Left ventricle myocardium inferior (tissue), 1 donor: ENCODE data around the gene TRAPPC1. TPM values are rescaled to one million over a fixed set of nuclear protein-coding genes. Genes with fewer than 3 reads are reported as not detected.

ENCODE experiments used
- DNase-seq: peaks from one replicate; pipeline ENCODE4 v3.0.0-alpha.2; 2020
- H3K27ac ChIP-seq: fragments of 200-600 bp; replicated peaks from 2 replicates; pipeline ENCODE4 v1.8.0; 2021
- H3K27me3 ChIP-seq: fragments of 200-600 bp; 2 replicates; pipeline ENCODE4 v1.8.0; 2021; ENCODE audit warnings: low read depth
- H3K36me3 ChIP-seq: fragments of 200-600 bp; 2 replicates; pipeline ENCODE4 v1.8.0; 2021
- H3K4me1 ChIP-seq: fragments of 200-600 bp; 2 replicates; pipeline ENCODE4 v1.8.0; 2021
- H3K4me3 ChIP-seq: fragments of 200-600 bp; 2 replicates; pipeline ENCODE4 v1.8.0; 2021; ENCODE audit warnings: mild to moderate bottlenecking, moderate library complexity
- H3K9me3 ChIP-seq: fragments of 200-600 bp; replicated peaks from 2 replicates; pipeline ENCODE4 v1.8.0; 2021
- intact Hi-C: fragments of 100-400 bp; cut with micrococcal nuclease; formaldehyde crosslinking; loops from one replicate; pipeline ENCODE4 v1.11.0; 2022
- long read RNA-seq: library from polyadenylated mRNA; unstranded; transcript quantifications from one replicate; pipeline ENCODE4 v2.0.0, GENCODE V29; 2021
- total RNA-seq: library from RNA; stranded (reverse); fragmentation: NEBNext Ultra II Directional; extraction: Animal tissue kit (Norgen Biotek cat#: 25700); gene quantifications from one replicate; pipeline ENCODE4 v1.2.1, GENCODE V29; 2021
- TF ChIP-seq, protein P1 (sequence below): fragments of 200-600 bp; IDR thresholded peaks from 2 replicates; pipeline ENCODE4 v1.8.0; 2021; ENCODE audit warnings: antibody characterized with exemption, mild to moderate bottlenecking, borderline replicate concordance
- donor health status: DM: no; HTN: yes; CAD: no; lungs with severe emphysema.

The TRAPPC1 gene, protein sequence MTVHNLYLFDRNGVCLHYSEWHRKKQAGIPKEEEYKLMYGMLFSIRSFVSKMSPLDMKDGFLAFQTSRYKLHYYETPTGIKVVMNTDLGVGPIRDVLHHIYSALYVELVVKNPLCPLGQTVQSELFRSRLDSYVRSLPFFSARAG
- 111 TPM for total RNA-seq
- long read RNA-seq, transcript TRAPPC1-201 (4 exons, 811 nt), result major isoform, 23 of 26 reads
- long read RNA-seq, partial matches to known transcripts, result 0 of 26 reads
- long read RNA-seq, other reads (novel, unspliced or antisense), result 1 of 26 reads

DNA sequence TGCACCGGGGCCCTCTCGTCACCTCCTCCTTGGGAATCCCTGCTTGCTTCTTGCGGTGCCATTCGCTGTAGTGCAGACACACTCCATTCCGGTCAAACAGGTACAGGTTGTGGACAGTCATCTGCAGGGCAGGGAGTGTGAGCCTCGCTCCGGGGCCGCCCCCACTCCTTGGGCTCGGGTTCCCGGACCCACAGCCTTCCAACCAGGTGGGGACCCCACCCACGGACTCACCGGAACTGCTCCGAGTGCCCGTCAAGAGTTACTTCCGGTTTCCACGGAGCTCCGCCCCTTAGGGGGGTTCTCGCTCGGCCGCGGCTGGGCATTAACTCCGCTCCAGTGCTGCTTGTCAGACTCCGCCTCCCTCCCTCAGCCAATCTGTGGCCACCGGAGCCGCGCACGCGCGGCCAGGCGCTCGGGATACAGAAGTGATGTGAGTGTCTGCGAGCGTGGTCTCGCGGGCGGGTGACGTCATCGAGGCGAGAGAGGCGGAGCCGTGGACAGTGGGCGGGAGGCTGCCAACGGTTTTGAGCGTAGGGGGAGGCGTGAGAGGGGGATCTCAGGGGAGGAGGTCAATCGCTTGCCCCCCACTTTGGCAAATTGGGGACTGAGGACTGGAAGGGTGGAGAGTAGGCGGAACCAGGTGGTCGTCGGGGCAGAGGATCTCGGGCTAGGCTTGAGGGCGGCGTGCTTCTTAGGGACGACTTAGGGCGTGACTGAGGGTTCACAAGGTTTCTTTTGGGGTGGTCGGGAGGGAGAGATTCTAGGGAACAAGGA, at the start of gene TRAPPC1, which contains the start of gene CNTROB:
Gene TRAPPC1, minus strand, starts transcription at position 238 of the 774 bp plus-strand sequence. Its CDS starts 117 bp downstream, at position 121.
Gene CNTROB, plus strand, starts transcription at position 498 of the 774 bp plus-strand sequence. CDS start 874 bp downstream, outside the sequence.
- Histone ChIP-seq H3K4me3 (peak within 1 kb of the TSS; percentile 89), H3K27ac (peak within 1 kb of the TSS; percentile 85), H3K36me3 (peaks cover 25% of the 10 kb centered on the region), H3K4me1 (peaks cover 31% of the 10 kb centered on the region), H3K27me3 (no peaks in the 10 kb centered on the region), H3K9me3 (no peaks in the 10 kb centered on the region)
- DNase-seq, result peak; percentile 100
- intact Hi-C loops, result no loop called here
- TF ChIP-seq, protein P1, sequence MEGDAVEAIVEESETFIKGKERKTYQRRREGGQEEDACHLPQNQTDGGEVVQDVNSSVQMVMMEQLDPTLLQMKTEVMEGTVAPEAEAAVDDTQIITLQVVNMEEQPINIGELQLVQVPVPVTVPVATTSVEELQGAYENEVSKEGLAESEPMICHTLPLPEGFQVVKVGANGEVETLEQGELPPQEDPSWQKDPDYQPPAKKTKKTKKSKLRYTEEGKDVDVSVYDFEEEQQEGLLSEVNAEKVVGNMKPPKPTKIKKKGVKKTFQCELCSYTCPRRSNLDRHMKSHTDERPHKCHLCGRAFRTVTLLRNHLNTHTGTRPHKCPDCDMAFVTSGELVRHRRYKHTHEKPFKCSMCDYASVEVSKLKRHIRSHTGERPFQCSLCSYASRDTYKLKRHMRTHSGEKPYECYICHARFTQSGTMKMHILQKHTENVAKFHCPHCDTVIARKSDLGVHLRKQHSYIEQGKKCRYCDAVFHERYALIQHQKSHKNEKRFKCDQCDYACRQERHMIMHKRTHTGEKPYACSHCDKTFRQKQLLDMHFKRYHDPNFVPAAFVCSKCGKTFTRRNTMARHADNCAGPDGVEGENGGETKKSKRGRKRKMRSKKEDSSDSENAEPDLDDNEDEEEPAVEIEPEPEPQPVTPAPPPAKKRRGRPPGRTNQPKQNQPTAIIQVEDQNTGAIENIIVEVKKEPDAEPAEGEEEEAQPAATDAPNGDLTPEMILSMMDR, result no peak

DNA sequence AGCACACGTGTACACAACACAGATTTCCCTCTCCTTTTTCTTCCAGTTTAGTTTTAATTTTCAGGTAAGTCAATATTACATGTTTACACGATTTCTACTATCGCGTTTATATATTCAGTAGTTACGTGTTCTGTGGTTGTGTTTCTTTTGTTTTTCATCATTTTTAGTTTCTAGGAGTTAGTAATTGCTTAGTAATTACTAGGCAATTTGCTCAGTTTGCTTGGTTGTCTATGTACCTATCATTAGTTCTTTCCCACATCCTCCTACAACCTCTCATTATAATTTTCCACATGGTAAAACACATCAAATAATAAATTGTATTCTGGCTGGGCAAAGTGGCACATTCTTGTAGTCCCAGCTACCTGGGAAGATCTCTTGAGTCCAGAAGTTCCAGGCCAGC, 46.1 kb upstream of the TRAPPC1 start:
- Histone ChIP-seq H3K4me3 (no peak overlapping the region), H3K4me1 (no peaks in the 10 kb centered on the region), H3K9me3 (peaks cover 22% of the 10 kb centered on the region), H3K27me3 (peaks cover 41% of the 10 kb centered on the region), H3K36me3 (no peaks in the 10 kb centered on the region), H3K27ac (no peak overlapping the region)
- intact Hi-C loops, result no loop called here
- TF ChIP-seq, protein P1, result no peak
- no peak for DNase-seq

DNA sequence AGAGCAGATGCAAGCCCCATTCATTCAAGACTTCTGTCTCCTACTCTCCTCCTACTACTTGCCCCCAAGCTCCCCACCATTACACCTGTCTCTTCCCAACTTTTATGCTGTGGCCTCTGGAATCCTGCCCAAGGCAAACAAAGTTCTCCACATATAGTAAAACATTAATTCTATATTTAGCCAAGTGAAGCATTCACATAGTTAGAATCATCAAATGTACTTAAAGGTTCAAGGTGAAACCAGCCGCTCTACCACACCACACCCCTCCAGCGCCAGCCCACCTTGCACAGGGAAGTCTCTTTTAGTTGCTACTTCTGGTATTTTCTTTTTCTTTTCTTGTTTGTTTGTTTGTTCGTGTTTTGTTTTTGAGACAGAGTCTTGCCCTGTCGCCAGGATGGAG, 45.3 kb upstream of the TRAPPC1 start:
- no peaks in the 10 kb centered on the region for H3K4me1 ChIP-seq
- intact Hi-C loops, result no loop called here
- no peak overlapping the region for H3K27ac ChIP-seq
- no peak for DNase-seq
- H3K36me3 ChIP-seq, result no peaks in the 10 kb centered on the region
- TF ChIP-seq, protein P1, result no peak
- no peak overlapping the region for H3K4me3 ChIP-seq
- H3K9me3 ChIP-seq, result peaks cover 22% of the 10 kb centered on the region
- H3K27me3 ChIP-seq, result peaks cover 37% of the 10 kb centered on the region

DNA sequence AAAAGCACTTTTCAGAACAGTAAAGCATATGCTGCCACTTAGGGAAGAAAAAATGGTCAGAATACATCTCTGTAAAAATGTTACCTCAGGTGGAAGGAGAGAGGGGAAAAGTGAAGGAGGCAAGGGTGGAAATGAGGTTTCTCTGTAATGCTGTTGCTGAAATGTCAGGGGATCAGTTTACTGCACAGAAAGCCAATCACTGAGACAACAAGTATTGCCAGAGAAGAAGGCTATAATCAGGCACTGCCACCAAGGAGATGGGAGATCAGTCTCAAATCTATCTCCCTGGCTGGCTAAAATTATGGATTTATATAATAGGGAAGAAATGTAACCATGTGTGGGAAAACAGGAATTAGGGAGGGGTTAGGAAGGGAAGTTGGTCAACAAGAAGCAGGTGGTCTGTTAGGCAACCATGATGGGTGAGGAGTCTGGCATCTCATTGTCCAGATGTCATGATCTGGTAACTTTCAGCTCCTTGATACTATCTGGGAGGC, 42.9 kb upstream of the TRAPPC1 start:
- Histone ChIP-seq H3K4me1 (no peaks in the 10 kb centered on the region), H3K27ac (no peak overlapping the region)
- intact Hi-C loops, result no loop called here

DNA sequence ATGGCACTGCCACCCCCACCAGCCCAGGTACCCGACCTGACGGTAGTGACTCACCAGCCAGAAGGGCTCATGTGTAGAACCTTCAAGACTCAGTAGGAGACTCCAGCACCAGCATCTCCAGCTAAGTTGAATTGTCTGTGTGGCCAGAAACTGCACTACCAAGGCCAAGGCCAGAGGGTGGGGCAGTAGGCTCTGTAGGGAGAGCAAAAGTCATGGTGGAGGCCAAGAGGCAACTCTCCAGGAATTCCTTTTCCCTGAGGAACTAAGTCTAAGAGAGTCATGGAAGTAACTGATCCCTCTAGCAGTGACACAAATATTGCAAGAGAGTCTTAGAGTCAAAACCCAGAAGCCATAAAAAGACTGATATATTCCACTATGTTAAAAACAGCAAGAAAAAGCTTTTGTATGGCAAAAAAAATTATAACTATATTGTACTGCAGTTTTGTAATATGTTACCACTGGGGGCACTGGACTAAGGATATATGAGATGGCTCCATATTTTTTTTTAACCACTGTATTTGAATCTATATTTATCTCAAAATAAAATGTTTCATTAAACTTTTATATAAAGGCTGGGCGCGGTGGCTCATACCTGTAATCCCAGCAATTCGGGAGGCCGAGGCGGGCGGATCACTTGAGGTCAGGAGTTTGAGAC, 40.5 kb upstream of the TRAPPC1 start:
- H3K36me3 ChIP-seq, result no peaks in the 10 kb centered on the region
- H3K27ac ChIP-seq, result no peak overlapping the region
- H3K4me1 ChIP-seq, result no peaks in the 10 kb centered on the region
- H3K27me3 ChIP-seq, result peaks cover 30% of the 10 kb centered on the region
- H3K9me3 ChIP-seq, result peaks cover 22% of the 10 kb centered on the region
- no peak overlapping the region for H3K4me3 ChIP-seq
- intact Hi-C loops, result no loop called here
- DNase-seq, result no peak
- TF ChIP-seq, protein P1, result peak; percentile 14

More for the DNA sequence above, 42.9 kb upstream of the TRAPPC1 start:
- peaks cover 36% of the 10 kb centered on the region for H3K27me3 ChIP-seq
- peaks cover 22% of the 10 kb centered on the region for H3K9me3 ChIP-seq
- H3K4me3 ChIP-seq, result no peak overlapping the region
- no peak for DNase-seq
- H3K36me3 ChIP-seq, result no peaks in the 10 kb centered on the region
- TF ChIP-seq, protein P1, result no peak
